Measurements from ENCODE around the gene IRGC.

- TF ChIP-seq POLR2AphosphoS5 (IDR thresholded peaks at IDR 0.05; ENCODE audit: insufficient read depth, low read depth, low read length) (no peak), CTCF (IDR thresholded peaks at IDR 0.05; ENCODE audit: extremely low read depth in 1 of 2, insufficient read depth in 1 of 2, low read depth in 1 of 2, low read length in 2 of 2) (no peak), EZH2 (IDR thresholded peaks at IDR 0.05; ENCODE audit: borderline replicate concordance, low read depth, low read length, severe bottlenecking) (no peak), POLR2A (IDR thresholded peaks at IDR 0.05; ENCODE audit: low read depth, low read length) (no peak), JUN (IDR thresholded peaks at IDR 0.05; ENCODE audit: borderline replicate concordance, insufficient read depth, insufficient read length, low read depth) (no peak), GATA2 (IDR thresholded peaks at IDR 0.05; ENCODE audit: insufficient read depth, insufficient read length, low read depth, low read length) (no peak), MAX (IDR thresholded peaks at IDR 0.05; ENCODE audit: insufficient read depth, insufficient read length) (no peak), MYC (IDR thresholded peaks at IDR 0.05; ENCODE audit: low read depth, low read length) (no peak), FOS (IDR thresholded peaks at IDR 0.05; ENCODE audit: borderline replicate concordance, insufficient read depth, low read length) (no peak)
Measured at GRCh38 chr19:43751466-43752220, 35.8 kb downstream of the IRGC start.

All from endothelial cell of umbilical vein (primary cell).